Measurements from ENCODE around the gene PIM3.

- TF ChIP-seq CTCF (IDR thresholded peaks at IDR 0.05; ENCODE audit: low read length): no peak
- no peak for TF ChIP-seq EZH2 (optimal IDR thresholded peaks at IDR 0.05; ENCODE audit: low read depth, low read length)
- no peak for TF ChIP-seq EZH2phosphoT487 (IDR thresholded peaks at IDR 0.05; ENCODE audit: low read length)
These were observed 36.7 kb downstream of the PIM3 start for GRCh38 chr22:49997251-49997599.

Data from MM.1S (cell line).